NCI-H146 (cell line): Measurements from ENCODE around the gene MTURN.
A peak's percentile ranks its signal among the peaks of the same experiment; 100 is the strongest.
"Not testable (repeated sequence)": the region's sequence is repeated elsewhere in the genome, so short reads cannot be mapped to it uniquely, and the experiment has no call there.

Source experiments
- DNase-seq: peaks from one replicate; lab custom pipeline; 2025; lab: John Stamatoyannopoulos, UW

Gene MTURN

DNA sequence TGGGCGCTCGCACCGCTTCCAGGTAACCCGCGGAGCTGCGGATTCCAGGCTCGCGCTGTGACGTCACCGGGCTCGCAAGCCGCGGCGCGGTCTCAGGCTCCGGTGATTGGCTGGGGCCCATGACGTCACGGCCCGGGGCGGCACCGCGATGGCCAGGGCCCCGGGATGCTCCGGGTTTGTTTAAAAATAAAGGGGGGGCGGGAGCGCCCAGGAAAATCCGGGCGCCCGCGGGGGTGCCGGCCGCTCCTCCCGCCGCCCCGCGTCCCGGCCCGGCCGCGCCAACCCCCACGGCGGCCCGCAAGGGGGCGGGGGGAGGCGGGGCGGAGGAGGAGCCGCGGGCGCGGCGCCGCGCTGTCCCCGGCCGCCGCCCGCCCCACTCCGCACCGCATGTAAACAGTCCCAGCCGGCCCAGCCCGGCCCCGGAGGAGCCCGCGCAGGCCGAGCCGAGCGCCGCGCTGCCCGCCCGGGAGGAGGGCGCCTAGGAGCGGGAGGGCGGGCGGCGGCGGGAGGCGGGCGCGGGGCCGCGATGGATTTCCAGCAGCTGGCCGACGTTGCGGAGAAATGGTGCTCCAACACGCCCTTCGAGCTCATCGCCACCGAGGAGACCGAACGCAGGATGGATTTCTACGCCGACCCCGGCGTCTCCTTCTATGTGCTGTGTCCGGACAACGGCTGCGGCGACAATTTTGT lies at the start of gene MTURN:
Gene MTURN (plus strand): TSS at position 376 of the 690 bp plus-strand sequence. CDS start 151 bp downstream, at position 527.
- DNase-seq: peak; percentile 95

DNA sequence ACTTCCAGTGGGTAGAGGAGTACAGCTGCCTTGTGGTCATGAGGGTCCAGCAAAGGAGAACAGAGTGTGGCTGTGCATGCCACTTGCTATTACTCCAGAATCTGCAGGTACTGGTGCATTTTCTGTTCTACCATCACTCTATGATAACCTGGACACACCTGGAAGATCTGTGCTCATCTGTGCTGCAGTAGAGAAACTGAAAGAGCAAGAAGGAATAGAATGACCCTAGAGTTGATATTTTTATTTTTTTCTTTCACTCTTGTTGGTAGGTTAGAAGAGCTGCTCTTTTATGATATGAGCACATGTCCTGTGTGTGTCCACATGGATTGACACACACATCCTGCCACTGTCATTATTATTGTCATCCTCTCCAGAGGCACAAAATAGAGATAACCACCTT lies 48.3 kb upstream of the MTURN start:
- DNase-seq: no peak

GRCh38 chr7:30087371-30087770 lies 47.4 kb upstream of the MTURN start:
- DNase-seq: no peak

DNA sequence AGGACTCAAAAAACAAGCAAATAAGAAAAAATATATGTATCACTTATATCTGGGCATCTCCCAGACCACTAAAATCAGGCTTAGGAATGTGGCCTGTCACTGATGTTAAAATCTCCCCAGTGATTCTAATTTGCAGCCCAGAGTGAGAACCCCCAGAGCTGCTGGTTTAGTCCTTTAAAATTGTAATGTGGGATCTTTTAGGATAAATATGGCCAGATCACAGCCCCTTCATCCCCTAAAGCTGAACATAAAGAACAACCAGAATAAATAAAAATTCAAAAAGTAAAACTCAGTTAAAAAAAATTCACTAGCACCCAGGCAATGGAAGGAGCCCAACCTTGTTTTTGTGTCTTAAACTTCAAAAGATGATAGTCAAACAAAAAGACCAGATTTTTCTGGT lies 46.4 kb upstream of the MTURN start:
- no peak for DNase-seq

DNA sequence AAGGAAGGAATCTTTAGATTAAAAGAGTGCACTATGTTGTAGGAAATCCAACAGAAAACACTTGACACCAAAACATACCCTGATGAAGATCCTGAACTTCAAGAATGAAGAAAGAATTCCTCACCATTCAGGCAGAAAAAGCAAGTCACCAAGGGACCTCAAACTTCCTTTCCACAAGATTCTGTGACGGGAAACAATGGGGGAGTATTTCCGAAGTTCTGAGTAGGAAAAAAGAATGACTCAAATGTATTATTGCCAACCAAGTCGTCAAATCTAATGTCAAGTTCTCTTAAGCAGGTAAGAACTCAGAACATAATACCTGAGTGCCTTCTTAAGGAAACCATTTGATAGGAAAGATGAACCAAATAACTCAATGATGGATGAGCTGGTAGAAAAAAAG lies 44.7 kb upstream of the MTURN start:
- no peak for DNase-seq

GRCh38 chr7:30091491-30091912 lies 43.3 kb upstream of the MTURN start:
- DNase-seq: no peak

DNA sequence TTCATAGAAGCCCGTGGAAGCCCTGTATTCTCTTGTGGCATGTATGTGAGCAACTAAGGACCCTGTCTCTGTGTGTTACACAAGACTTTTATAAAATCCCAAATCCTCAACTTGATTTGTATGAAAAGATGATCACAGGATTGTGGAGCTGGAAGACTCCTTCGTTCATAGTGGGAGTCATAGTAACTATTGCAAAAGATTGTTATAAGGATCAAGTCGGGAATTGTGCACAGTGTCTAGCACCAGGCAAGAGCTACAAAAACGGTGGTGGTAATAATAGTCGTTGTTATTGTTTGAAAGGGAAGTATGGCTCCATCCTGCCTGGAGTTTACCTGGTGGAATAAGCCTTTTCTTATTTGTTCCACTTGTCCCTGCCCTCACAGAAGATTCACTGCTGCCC lies 42.8 kb upstream of the MTURN start:
- DNase-seq: no peak

GRCh38 chr7:30093420-30093952 lies 41.3 kb upstream of the MTURN start:
- no peak for DNase-seq

DNA sequence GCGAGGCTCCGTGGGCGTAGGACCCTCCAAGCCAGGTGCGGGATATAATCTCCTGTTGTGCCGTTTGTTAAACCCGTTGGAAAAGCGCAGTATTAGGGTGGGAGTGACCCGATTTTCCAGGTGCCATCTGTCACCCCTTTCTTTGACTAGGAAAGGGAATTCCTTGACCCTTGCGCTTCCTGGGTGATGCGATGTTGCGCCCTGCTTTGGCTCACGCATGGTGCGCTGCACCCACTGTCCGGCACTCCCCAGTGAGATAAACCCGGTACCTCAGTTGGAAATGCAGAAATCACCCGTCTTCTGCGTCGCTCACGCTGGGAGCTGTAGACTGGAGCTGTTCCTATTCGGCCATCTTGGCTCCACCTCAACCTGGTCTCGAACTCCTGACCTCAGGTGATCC lies 36.2 kb upstream of the MTURN start:
- DNase-seq: not testable (repeated sequence)

GRCh38 chr7:30102281-30102680 lies 32.5 kb upstream of the MTURN start:
- DNase-seq: no peak

GRCh38 chr7:30104157-30104556 lies 30.6 kb upstream of the MTURN start:
- no peak for DNase-seq

DNA sequence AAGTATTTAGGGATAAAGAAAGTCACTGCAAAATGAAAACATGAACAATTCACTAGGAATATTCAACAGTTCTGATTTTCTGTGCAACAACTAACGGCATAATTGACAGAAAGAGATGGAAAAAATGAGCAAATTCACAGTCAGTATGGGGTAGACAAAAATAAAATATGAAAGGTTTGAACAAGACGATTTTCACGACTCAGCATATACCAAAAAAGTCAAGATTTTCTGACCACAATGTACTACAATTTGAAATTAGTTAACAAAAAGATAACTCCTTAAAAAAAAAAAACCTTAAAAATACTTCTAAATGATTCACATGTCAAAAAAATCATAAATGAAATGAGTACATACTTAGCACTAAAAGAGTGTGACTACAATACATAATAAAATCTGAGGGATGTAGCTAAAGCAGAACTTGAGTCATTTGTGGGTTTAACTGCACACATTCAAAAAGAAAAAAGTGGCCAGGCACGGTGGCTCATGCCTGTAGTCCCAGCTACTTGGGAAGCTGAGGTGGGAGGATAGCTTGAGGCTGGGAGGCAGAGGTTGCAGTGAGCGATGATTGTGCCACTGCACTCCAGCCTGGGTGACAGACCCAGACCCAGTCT lies 22.6 kb upstream of the MTURN start:
- no peak for DNase-seq

- no peak for DNase-seq
Measured at GRCh38 chr7:30113144-30113543, 21.6 kb upstream of the MTURN start.

DNA sequence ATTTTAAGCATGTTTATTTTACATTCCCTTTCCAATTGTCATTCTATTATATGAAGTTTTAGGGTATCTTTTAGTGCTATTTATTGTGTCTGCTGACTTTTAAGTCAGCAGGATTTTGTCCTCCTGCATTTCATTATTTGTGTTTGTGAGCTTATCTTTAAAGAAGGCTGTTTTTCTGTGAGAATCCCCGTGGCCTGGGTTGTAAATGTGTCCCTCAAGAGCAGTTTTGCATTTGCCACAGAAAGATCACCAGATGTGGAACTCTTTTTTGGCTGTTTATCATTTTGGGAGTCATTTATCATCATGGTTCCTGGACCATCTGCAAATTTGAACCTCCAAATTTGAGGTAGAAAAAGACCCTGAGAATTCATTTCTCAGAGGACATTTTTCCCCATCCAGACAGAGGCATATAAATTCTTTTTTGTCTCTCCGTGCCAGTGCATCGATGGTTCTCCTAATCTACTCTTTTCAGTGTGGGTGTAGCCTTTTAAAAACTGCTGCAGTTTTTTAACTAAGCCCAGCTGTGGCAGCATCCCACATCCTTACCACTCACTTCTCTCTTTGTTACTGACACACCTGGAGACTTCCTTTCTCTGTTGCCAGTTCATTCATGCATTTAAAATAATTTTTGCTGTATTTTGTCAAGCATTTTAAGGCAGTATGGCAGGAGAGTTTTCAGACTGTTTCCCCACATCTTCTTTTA lies 20.1 kb upstream of the MTURN start:
- no peak for DNase-seq

DNA sequence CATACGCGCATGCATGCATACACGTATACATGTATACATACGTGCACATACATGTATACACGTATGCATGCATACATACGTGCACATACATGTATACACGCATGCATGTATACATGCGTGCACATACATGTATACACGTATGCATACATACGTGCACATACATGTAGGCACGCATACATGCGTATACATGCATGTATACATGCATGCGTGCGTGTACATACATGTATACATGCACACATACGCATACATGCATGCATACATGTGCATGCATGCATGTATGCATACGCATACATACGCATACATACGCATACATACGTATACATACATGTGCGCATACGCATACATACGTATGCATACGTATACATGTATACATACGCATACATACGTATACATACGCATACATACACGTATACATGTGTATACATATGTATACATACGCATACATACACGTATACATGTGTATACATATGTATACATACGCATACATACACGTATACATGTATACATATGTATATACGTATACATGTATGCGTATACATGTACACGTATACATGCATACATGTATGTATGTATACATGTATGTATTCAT lies 19.0 kb upstream of the MTURN start:
- DNase-seq: no peak

DNA sequence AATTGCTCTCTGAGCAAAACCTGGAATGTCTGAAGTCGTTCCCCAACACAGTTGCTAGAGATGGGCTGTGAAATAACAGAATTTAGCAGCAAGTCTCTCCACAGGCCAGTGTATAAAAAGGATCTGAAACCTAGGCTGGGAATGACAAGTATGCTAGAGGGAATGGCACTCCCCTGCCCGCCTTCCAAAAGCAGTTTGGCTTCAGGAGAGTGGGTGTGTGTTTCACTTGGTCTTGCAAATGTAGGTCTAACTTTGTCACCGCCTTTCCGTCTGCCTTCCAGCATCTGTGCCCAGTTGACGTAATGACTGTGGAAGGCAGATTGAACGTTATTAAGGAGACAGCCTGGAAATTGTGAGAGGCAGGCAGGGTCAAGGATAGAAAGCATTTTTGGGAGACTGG lies 18.0 kb upstream of the MTURN start:
- DNase-seq: no peak

- no peak for DNase-seq
Measured at GRCh38 chr7:30117896-30118295, 16.9 kb upstream of the MTURN start.

- no peak for DNase-seq
Measured at GRCh38 chr7:30119890-30120577, 14.8 kb upstream of the MTURN start.

DNA sequence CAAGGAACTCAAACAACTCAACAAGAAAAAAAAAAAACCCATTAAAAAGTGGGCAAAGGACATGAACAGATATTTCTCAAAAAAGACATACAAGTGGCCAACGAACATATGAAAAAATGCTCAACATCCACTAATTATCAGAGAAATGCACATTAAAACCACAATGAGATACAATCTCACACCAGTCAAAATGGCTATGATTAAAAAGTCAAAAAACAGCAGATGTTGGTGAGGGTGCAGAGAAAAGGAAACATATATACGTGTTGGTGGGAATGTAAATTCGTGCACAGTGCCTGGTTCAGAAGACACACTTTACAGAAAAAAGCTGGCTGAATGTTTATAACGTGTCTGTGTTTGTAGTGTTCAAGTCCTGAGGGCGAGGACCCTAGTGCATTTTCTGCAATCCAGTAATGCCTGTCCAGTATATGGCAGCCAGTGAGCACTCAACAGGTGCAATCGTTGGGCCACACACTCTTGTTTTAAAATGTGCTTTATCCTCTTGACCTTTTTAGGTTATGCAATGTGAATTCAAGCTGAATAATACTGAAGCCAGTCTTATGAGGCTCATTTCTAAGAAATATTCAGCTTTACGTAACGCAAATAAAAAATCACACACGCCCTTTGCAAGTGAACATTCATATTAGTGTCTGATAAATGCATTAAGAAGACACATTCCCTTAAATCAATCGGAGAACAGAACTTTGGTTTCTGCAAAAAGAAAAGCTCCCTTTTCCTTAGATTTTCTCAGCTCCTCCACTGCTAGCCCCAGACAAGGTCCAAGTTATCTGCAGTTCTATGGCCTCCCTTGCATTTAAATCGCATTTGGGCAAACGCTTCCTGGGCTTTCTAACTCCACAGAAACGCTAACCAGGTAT lies 813 bp upstream of the MTURN start:
- DNase-seq: peak; percentile 24

DNA sequence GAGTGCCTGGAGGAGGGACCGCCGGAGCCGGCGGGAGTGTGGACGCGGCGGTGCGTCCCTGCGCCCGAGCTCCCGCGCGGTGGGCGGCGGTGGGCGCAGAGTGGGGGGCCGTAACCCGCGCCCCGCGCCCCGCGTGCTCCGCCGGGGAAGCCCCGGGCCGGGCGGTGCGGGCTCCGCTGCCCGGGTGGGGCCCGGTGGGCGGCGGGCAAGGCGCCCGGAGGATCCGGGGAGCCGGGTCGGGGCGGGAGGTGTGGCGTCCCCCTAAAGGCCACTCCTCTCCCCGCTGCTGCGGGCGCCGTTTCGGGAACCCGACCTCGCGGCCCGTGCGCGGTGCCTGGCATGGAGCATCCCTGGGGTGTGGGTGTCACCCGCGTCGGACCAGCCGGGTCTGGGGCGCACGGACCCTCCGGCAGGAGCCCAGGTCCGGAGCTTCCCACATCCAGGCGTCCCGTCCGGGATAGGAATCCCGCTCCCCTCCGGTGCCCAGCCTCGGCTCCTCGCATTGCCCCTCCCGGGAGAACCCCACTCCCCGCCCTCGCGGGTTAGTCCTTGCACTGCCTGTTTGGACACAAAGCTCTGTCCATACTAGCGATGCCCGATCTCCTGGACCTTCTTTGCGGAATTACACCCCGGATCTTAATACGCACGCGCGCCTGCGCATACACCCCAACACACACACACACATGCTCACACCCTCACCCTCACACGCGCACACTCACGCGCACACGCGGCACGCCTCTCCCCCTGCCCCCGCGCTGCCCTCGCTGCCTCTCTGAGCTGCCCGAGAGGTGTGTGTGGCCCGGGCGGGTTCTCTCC lies 723 bp downstream of the MTURN start:
- peak; percentile 72 for DNase-seq
